Activated T-cell treated with anti-CD3 and anti-CD28 coated beads for 1 hour (primary cell): ENCODE data around the gene CNDP1.
A peak's percentile ranks its signal among the peaks of the same experiment; 100 is the strongest.

Source experiments
- DNase-seq: peaks from one replicate; pipeline ENCODE4 v3.0.0-alpha.2; 2020; ENCODE audit warnings: low read depth

Gene CNDP1

GRCh38 chr18:74587441-74587840 lies 53.1 kb downstream of the CNDP1 start:
- no peak for DNase-seq

GRCh38 chr18:74589021-74589420 lies 54.7 kb downstream of the CNDP1 start:
- no peak for DNase-seq

- no peak for DNase-seq
These were observed 55.5 kb downstream of the CNDP1 start for GRCh38 chr18:74589811-74590210.

GRCh38 chr18:74590671-74591070 lies 56.4 kb downstream of the CNDP1 start:
- no peak for DNase-seq

- no peak for DNase-seq
These were observed 61.1 kb downstream of the CNDP1 start for GRCh38 chr18:74595431-74595830.

- DNase-seq = peak; percentile 57
These were observed 62.8 kb downstream of the CNDP1 start for GRCh38 chr18:74597034-74597661.

GRCh38 chr18:74597662-74598349 lies 63.5 kb downstream of the CNDP1 start, which contains the start of gene ZNF407:
Gene ZNF407, plus strand, starts transcription at chr18:74597870. Its CDS starts 33,150 bp downstream, at chr18:74631020.
- DNase-seq = peak; percentile 75

- DNase-seq = peak; percentile 52
These were observed 64.2 kb downstream of the CNDP1 start for GRCh38 chr18:74598350-74599001.

- DNase-seq = no peak
These were observed 70.1 kb downstream of the CNDP1 start for GRCh38 chr18:74604361-74604760.

- no peak for DNase-seq
These were observed 70.5 kb downstream of the CNDP1 start for GRCh38 chr18:74604774-74605173.

- no peak for DNase-seq
These were observed 74.4 kb downstream of the CNDP1 start for GRCh38 chr18:74608681-74609080.

GRCh38 chr18:74609535-74609934 lies 75.2 kb downstream of the CNDP1 start:
- DNase-seq = no peak

GRCh38 chr18:74610051-74610615 lies 75.8 kb downstream of the CNDP1 start:
- DNase-seq = no peak

GRCh38 chr18:74610860-74611259 lies 76.6 kb downstream of the CNDP1 start:
- DNase-seq = no peak

GRCh38 chr18:74611765-74612164 lies 77.5 kb downstream of the CNDP1 start:
- no peak for DNase-seq

- no peak for DNase-seq
These were observed 79.1 kb downstream of the CNDP1 start for GRCh38 chr18:74613381-74613780.

- no peak for DNase-seq
These were observed 82.2 kb downstream of the CNDP1 start for GRCh38 chr18:74616494-74616893.

GRCh38 chr18:74617486-74617885 lies 83.2 kb downstream of the CNDP1 start:
- DNase-seq = no peak

GRCh38 chr18:74622072-74622471 lies 87.8 kb downstream of the CNDP1 start:
- no peak for DNase-seq

- DNase-seq = peak; percentile 12
These were observed 88.9 kb downstream of the CNDP1 start for GRCh38 chr18:74623047-74623816.

- DNase-seq = no peak
These were observed 90.2 kb downstream of the CNDP1 start for GRCh38 chr18:74624466-74624865.

GRCh38 chr18:74625157-74625556 lies 90.9 kb downstream of the CNDP1 start:
- no peak for DNase-seq
